Thyroid gland (tissue), 4 donors: ENCODE data around the gene NF2.

ENCODE experiments used
- POLR2A ChIP-seq, 2 donors: fragments of 450-650 bp; IDR thresholded peaks; one replicate each; pipeline ENCODE4 v1.6.1; 2017; ENCODE audit warnings: antibody characterized with exemption in 2 of 2, mild to moderate bottlenecking in 2 of 2, moderate library complexity in 1 of 2
- TF ChIP-seq, protein P1 (sequence below), 6 experiments: fragments of 200-600 bp in 3 of 6; fragments of 450-650 bp in 3 of 6; sonication (generic) in 3 of 6; IDR thresholded peaks; one replicate each; pipeline ENCODE4 v1.5.1; 2016 to 2019; ENCODE audit warnings: antibody characterized with exemption in 6 of 6, mild to moderate bottlenecking in 2 of 6, inconsistent platforms in 1 of 6, moderate library complexity in 1 of 6

DNA sequence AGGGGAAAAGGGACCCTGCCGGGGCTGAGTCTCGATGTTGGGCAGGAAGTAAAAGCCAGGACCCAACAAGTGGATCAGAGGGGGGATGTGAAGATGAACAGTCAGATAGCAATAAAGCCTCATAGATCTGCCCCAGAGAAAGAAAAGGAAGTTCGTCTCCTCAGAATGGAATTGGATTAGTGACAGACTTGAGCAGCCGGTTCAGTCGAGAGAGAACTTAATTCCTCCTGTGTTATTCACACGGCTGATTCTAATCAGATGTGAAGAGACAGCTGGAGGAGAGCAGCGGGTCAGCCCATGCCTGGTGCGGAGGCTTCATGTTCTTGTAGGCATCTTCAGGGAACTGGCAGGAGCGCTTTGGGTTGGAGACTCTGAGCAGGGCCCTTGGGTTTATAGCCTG, 87.0 kb downstream of the NF2 start:
- TF ChIP-seq, protein P1, sequence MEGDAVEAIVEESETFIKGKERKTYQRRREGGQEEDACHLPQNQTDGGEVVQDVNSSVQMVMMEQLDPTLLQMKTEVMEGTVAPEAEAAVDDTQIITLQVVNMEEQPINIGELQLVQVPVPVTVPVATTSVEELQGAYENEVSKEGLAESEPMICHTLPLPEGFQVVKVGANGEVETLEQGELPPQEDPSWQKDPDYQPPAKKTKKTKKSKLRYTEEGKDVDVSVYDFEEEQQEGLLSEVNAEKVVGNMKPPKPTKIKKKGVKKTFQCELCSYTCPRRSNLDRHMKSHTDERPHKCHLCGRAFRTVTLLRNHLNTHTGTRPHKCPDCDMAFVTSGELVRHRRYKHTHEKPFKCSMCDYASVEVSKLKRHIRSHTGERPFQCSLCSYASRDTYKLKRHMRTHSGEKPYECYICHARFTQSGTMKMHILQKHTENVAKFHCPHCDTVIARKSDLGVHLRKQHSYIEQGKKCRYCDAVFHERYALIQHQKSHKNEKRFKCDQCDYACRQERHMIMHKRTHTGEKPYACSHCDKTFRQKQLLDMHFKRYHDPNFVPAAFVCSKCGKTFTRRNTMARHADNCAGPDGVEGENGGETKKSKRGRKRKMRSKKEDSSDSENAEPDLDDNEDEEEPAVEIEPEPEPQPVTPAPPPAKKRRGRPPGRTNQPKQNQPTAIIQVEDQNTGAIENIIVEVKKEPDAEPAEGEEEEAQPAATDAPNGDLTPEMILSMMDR (IDR thresholded peaks at IDR 0.05) = no peak
- no peak for TF ChIP-seq POLR2A (IDR thresholded peaks at IDR 0.05)
